Neural cell (in vitro differentiated cells): ENCODE measurements around the gene GCFC2. TPM values are rescaled to one million over a fixed set of nuclear protein-coding genes. Genes with fewer than 3 reads are reported as not detected.

Experiments used
- H2AFZ ChIP-seq: fragments of 200-600, 300-800 bp; sonication (generic), shearing (Covaris generic); 2 replicates; pipeline ENCODE4 v1.6.0; 2014; ENCODE audit warnings: low read depth, mild to moderate bottlenecking, antibody characterized with exemption, low read length, moderate library complexity
- H3F3A ChIP-seq: fragments of 200-600 bp; shearing (Covaris generic); 2 replicates; pipeline ENCODE4 v1.6.1; 2016; ENCODE audit warnings: mild to moderate bottlenecking, moderate library complexity, mixed read lengths, antibody characterized with exemption, low read length; ENCODE audit not compliant: insufficient read depth, poor library complexity, severe bottlenecking
- H3K27ac ChIP-seq: fragments of 200-600, 300-800 bp; sonication (generic), shearing (Covaris generic); 2 replicates; pipeline ENCODE4 v1.5.1; 2014; ENCODE audit warnings: mild to moderate bottlenecking, low read length, moderate library complexity
- H3K27me3 ChIP-seq: fragments of 300-800, 200-600 bp; sonication (generic), shearing (Covaris generic); 2 replicates; pipeline ENCODE4 v1.6.0; 2014; ENCODE audit warnings: mild to moderate bottlenecking, low read depth, low read length, moderate library complexity; ENCODE audit not compliant: insufficient read depth
- H3K36me3 ChIP-seq: fragments of 300-800, 200-600 bp; sonication (generic), shearing (Covaris generic); 2 replicates; pipeline ENCODE4 v1.5.1; 2014; ENCODE audit warnings: mild to moderate bottlenecking, antibody characterized with exemption, low read length, moderate library complexity; ENCODE audit not compliant: insufficient read depth
- H3K4me2 ChIP-seq: fragments of 300-800, 200-600 bp; sonication (generic), shearing (Covaris generic); 2 replicates; pipeline ENCODE4 v1.6.0; 2014; ENCODE audit warnings: mild to moderate bottlenecking, low read length
- H3K4me3 ChIP-seq: fragments of 300-800, 200-600 bp; sonication (generic), shearing (Covaris generic); 2 replicates; pipeline ENCODE4 v1.5.1; 2014; ENCODE audit warnings: mild to moderate bottlenecking, low read length, moderate library complexity
- H3K79me2 ChIP-seq: fragments of 200-600 bp; shearing (Covaris generic); replicated peaks from 2 replicates; pipeline ENCODE4 v1.6.0; 2014; ENCODE audit warnings: mild to moderate bottlenecking, low read length, moderate library complexity; ENCODE audit not compliant: insufficient read depth
- H3K9ac ChIP-seq: fragments of 300-800, 200-600 bp; sonication (generic), shearing (Covaris generic); 2 replicates; pipeline ENCODE4 v1.6.1; 2016; ENCODE audit warnings: mild to moderate bottlenecking, low read length, mixed read lengths
- H3K9me2 ChIP-seq: fragments of 200-600 bp; shearing (Covaris generic); 2 replicates; pipeline ENCODE4 v1.6.1; 2016; ENCODE audit warnings: mild to moderate bottlenecking, low read length, mixed read lengths; ENCODE audit not compliant: insufficient read depth
- H3K9me3 ChIP-seq: fragments of 200-600, 300-800 bp; sonication (generic), shearing (Covaris generic); 2 replicates; pipeline ENCODE4 v1.6.1; 2016; ENCODE audit warnings: mild to moderate bottlenecking, mixed run types, low read length, moderate library complexity, mixed read lengths
- H4K20me1 ChIP-seq: fragments of 200-600 bp; shearing (Covaris generic); 2 replicates; pipeline ENCODE4 v1.6.1; 2016; ENCODE audit warnings: mild to moderate bottlenecking, mixed run types; ENCODE audit not compliant: insufficient read depth
- CTCF ChIP-seq: fragments of 450-650 bp; IDR thresholded peaks from 2 replicates; pipeline ENCODE4 v1.5.1; 2014; ENCODE audit warnings: antibody characterized with exemption, mild to moderate bottlenecking, moderate library complexity; ENCODE audit not compliant: poor library complexity, severe bottlenecking
- EP300 ChIP-seq: fragments of 450-650 bp; conservative IDR thresholded peaks from 2 replicates; pipeline ENCODE4 v1.6.1; 2014; ENCODE audit warnings: antibody characterized with exemption, mild to moderate bottlenecking, moderate library complexity; ENCODE audit not compliant: poor library complexity, severe bottlenecking
- EZH2 ChIP-seq: fragments of 200-600, 300-800 bp; shearing (Covaris generic), sonication (generic); IDR thresholded peaks from 2 replicates; pipeline ENCODE4 v1.6.1; 2014; ENCODE audit warnings: antibody characterized with exemption, low read length, borderline replicate concordance, mild to moderate bottlenecking; ENCODE audit not compliant: insufficient read depth, poor library complexity, severe bottlenecking
- MXI1 ChIP-seq: fragments of 450-650 bp; conservative IDR thresholded peaks from 2 replicates; pipeline ENCODE4 v1.6.1; 2014; ENCODE audit warnings: antibody characterized with exemption, mild to moderate bottlenecking; ENCODE audit not compliant: poor library complexity, severe bottlenecking
- POLR2AphosphoS5 ChIP-seq: IDR thresholded peaks from 2 replicates; pipeline ENCODE4 v1.6.1; 2012
- RAD21 ChIP-seq: fragments of 450-650 bp; conservative IDR thresholded peaks from 2 replicates; pipeline ENCODE4 v1.6.1; 2014; ENCODE audit warnings: antibody characterized with exemption, mild to moderate bottlenecking, moderate library complexity
- SMC3 ChIP-seq: fragments of 450-650 bp; conservative IDR thresholded peaks from 2 replicates; pipeline ENCODE4 v1.6.1; 2014; ENCODE audit warnings: antibody characterized with exemption, mild to moderate bottlenecking, moderate library complexity; ENCODE audit not compliant: poor library complexity
- TAF1 ChIP-seq: IDR thresholded peaks from 2 replicates; pipeline ENCODE4 v1.6.1; 2012; ENCODE audit warnings: low read depth
- polyA plus RNA-seq: library from polyadenylated mRNA; depleted of rRNA; stranded (reverse); fragments of >200 nt; gene quantifications from 2 replicates; pipeline ENCODE4 v1.2.3, GENCODE V29; 2014
- TF ChIP-seq, protein P1 (sequence below): IDR thresholded peaks from 2 replicates; pipeline ENCODE4 v1.6.1; 2012; ENCODE audit warnings: borderline replicate concordance

The GCFC2 gene
- polyA plus RNA-seq, 1 donor from 2014 or later = 2.5 TPM

- TF ChIP-seq CTCF (no peak), POLR2AphosphoS5 (no peak)
- no peaks in the 10 kb centered on the region for H3K9me3 ChIP-seq
- no peaks in the 10 kb centered on the region for H3K9me2 ChIP-seq
- no peak overlapping the region for H3K4me3 ChIP-seq
- no peaks in the 10 kb centered on the region for H3F3A ChIP-seq
- no peaks in the 10 kb centered on the region for H3K27me3 ChIP-seq
- no peak overlapping the region for H3K4me2 ChIP-seq
- H4K20me1 ChIP-seq = no peaks in the 10 kb centered on the region
- no peak overlapping the region for H3K9ac ChIP-seq
- H3K27ac ChIP-seq = no peak overlapping the region
- H2AFZ ChIP-seq = no peak overlapping the region
- no peaks in the 10 kb centered on the region for H3K79me2 ChIP-seq
- peaks cover 22% of the 10 kb centered on the region for H3K36me3 ChIP-seq
Observed at GRCh38 chr2:75656563-75656962, 54.2 kb downstream of the GCFC2 start.

- Histone ChIP-seq H3F3A (no peaks in the 10 kb centered on the region), H3K9me2 (no peaks in the 10 kb centered on the region), H3K79me2 (no peaks in the 10 kb centered on the region)
Observed at GRCh38 chr2:75655861-75656260, 54.9 kb downstream of the GCFC2 start.

More at GRCh38 chr2:75655861-75656260, 54.9 kb downstream of the GCFC2 start:
- H3K9me3 ChIP-seq = no peaks in the 10 kb centered on the region
- no peak overlapping the region for H2AFZ ChIP-seq
- no peaks in the 10 kb centered on the region for H4K20me1 ChIP-seq
- H3K9ac ChIP-seq = no peak overlapping the region
- H3K27me3 ChIP-seq = no peaks in the 10 kb centered on the region
- no peak overlapping the region for H3K4me3 ChIP-seq
- no peak overlapping the region for H3K27ac ChIP-seq
- H3K4me2 ChIP-seq = no peak overlapping the region
- TF ChIP-seq MXI1 = no peak
- no peak for TF ChIP-seq EP300
- no peak for TF ChIP-seq CTCF
- no peak for TF ChIP-seq EZH2
- TF ChIP-seq POLR2AphosphoS5 = no peak
- TF ChIP-seq SMC3 = no peak
- TF ChIP-seq, protein P1, sequence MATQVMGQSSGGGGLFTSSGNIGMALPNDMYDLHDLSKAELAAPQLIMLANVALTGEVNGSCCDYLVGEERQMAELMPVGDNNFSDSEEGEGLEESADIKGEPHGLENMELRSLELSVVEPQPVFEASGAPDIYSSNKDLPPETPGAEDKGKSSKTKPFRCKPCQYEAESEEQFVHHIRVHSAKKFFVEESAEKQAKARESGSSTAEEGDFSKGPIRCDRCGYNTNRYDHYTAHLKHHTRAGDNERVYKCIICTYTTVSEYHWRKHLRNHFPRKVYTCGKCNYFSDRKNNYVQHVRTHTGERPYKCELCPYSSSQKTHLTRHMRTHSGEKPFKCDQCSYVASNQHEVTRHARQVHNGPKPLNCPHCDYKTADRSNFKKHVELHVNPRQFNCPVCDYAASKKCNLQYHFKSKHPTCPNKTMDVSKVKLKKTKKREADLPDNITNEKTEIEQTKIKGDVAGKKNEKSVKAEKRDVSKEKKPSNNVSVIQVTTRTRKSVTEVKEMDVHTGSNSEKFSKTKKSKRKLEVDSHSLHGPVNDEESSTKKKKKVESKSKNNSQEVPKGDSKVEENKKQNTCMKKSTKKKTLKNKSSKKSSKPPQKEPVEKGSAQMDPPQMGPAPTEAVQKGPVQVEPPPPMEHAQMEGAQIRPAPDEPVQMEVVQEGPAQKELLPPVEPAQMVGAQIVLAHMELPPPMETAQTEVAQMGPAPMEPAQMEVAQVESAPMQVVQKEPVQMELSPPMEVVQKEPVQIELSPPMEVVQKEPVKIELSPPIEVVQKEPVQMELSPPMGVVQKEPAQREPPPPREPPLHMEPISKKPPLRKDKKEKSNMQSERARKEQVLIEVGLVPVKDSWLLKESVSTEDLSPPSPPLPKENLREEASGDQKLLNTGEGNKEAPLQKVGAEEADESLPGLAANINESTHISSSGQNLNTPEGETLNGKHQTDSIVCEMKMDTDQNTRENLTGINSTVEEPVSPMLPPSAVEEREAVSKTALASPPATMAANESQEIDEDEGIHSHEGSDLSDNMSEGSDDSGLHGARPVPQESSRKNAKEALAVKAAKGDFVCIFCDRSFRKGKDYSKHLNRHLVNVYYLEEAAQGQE = no peak
- no peak for TF ChIP-seq RAD21
- TF ChIP-seq TAF1 = no peak
- H3K36me3 ChIP-seq = peaks cover 19% of the 10 kb centered on the region
